Measurements from ENCODE around the gene BOLA1.
"Not testable (repeated sequence)": the region's sequence is repeated elsewhere in the genome, so short reads cannot be mapped to it uniquely, and the experiment has no call there.

The BOLA1 gene

DNA sequence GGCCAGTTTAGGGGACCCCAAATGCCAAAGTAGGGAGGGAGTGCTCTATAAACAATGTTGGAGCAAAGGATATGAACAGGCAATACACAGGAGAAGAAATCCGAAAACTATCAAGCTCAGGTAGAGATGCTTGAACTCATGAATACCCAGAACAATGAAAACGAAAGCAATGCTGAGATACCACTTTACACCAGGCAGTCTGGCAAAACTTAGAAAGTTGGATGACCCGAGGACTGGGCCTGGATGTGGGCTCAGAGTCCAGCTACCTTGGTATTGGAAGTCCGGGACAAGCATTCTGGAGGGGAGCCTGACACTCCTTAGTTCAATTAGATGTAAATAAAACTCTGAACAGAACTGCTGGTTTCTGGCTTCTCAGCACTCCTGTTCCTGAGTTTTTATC lies 26.3 kb upstream of the BOLA1 start:
- not testable (repeated sequence) for H3K9me3 ChIP-seq (ENCODE audit: control insufficient read depth in 1 of 2, low read length in 2 of 2); H3K9ac ChIP-seq (ENCODE audit: low read depth in 1 of 2, low read length in 2 of 2); H3K36me3 ChIP-seq (ENCODE audit: control insufficient read depth in 1 of 2, insufficient read depth in 2 of 2, low read length in 2 of 2); H3K27me3 ChIP-seq (ENCODE audit: control insufficient read depth in 1 of 2, insufficient read depth in 2 of 2, low read length in 2 of 2); H3K27ac ChIP-seq (ENCODE audit: low read depth, low read length); H3K4me1 ChIP-seq (ENCODE audit: control insufficient read depth in 1 of 2, insufficient read depth in 2 of 2, low read length in 2 of 2); H3K4me3 ChIP-seq (ENCODE audit: low read depth in 1 of 2, low read length in 2 of 2)

GRCh38 chr1:149877211-149877946 lies 22.0 kb upstream of the BOLA1 start:
- Histone ChIP-seq H3K4me3 (ENCODE audit: low read depth in 1 of 2, low read length in 2 of 2) (no peak overlapping the region), H3K27ac (ENCODE audit: low read depth, low read length) (no peak overlapping the region)

DNA sequence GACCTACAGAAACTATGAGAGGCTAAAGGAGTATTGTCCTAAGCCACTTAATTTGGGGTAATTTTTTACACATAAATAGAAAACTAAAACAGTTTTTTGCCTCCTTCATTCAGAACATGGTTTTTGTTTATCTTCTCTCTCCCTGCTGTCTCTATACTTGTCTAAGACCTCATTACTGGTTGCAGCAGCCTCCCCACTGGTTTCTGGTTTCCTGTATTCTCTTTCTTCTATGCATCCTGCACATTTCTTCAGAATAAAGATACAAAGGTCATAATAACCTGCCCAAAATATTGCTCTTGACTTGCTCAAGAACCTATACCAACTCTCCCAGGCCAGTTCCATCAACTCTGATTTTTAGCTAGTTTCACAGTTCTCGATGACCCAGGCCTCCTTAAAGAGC lies 19.8 kb upstream of the BOLA1 start:
- Histone ChIP-seq H3K4me1 (ENCODE audit: control insufficient read depth in 1 of 2, insufficient read depth in 2 of 2, low read length in 2 of 2) (peaks cover 2 to 6% of the 10 kb centered on the region in 2 donors), H3K27me3 (ENCODE audit: control insufficient read depth in 1 of 2, insufficient read depth in 2 of 2, low read length in 2 of 2) (no peaks in the 10 kb centered on the region), H3K9me3 (ENCODE audit: control insufficient read depth in 1 of 2, low read length in 2 of 2) (no peaks in the 10 kb centered on the region), H3K9ac (ENCODE audit: low read depth in 1 of 2, low read length in 2 of 2) (no peak overlapping the region), H3K27ac (ENCODE audit: low read depth, low read length) (no peak overlapping the region), H3K4me3 (ENCODE audit: low read depth in 1 of 2, low read length in 2 of 2) (no peak overlapping the region), H3K36me3 (ENCODE audit: control insufficient read depth in 1 of 2, insufficient read depth in 2 of 2, low read length in 2 of 2) (no peaks in the 10 kb centered on the region)

More at GRCh38 chr1:149877211-149877946, 22.0 kb upstream of the BOLA1 start:
- Histone ChIP-seq H3K9ac (ENCODE audit: low read depth in 1 of 2, low read length in 2 of 2) (no peak overlapping the region), H3K36me3 (ENCODE audit: control insufficient read depth in 1 of 2, insufficient read depth in 2 of 2, low read length in 2 of 2) (no peaks in the 10 kb centered on the region), H3K9me3 (ENCODE audit: control insufficient read depth in 1 of 2, low read length in 2 of 2) (no peaks in the 10 kb centered on the region), H3K27me3 (ENCODE audit: control insufficient read depth in 1 of 2, insufficient read depth in 2 of 2, low read length in 2 of 2) (no peaks in the 10 kb centered on the region), H3K4me1 (ENCODE audit: control insufficient read depth in 1 of 2, insufficient read depth in 2 of 2, low read length in 2 of 2) (no peaks in the 10 kb centered on the region)

DNA sequence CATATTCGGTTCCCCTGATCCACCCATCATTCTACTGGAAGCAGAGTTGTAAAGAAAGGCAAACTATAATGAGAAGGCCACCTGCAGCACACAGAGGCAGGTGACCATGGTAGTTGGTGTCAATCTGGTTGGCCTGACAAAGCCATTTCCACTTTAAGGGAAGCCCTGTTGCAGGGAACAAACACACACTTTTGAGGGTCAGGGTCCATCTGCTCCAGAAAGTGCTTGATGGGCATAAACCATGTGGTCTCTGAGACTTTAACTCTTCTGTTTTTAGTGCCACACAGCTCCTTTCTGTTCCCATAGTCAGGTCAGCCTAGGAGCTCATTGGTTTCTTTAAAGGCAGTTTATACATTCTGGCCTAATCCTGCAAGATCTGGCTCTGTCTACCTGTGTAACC lies 17.5 kb upstream of the BOLA1 start:
- no peak overlapping the region for H3K4me3 ChIP-seq (ENCODE audit: low read depth in 1 of 2, low read length in 2 of 2)
- no peak overlapping the region for H3K27ac ChIP-seq (ENCODE audit: low read depth, low read length)
- no peaks in the 10 kb centered on the region for H3K36me3 ChIP-seq (ENCODE audit: control insufficient read depth in 1 of 2, insufficient read depth in 2 of 2, low read length in 2 of 2)
- peaks cover 11 to 14% of the 10 kb centered on the region in 2 donors for H3K4me1 ChIP-seq (ENCODE audit: control insufficient read depth in 1 of 2, insufficient read depth in 2 of 2, low read length in 2 of 2)
- no peaks in the 10 kb centered on the region for H3K27me3 ChIP-seq (ENCODE audit: control insufficient read depth in 1 of 2, insufficient read depth in 2 of 2, low read length in 2 of 2)
- H3K9me3 ChIP-seq (ENCODE audit: control insufficient read depth in 1 of 2, low read length in 2 of 2), result no peaks in the 10 kb centered on the region
- H3K9ac ChIP-seq (ENCODE audit: low read depth in 1 of 2, low read length in 2 of 2), result no peak overlapping the region

DNA sequence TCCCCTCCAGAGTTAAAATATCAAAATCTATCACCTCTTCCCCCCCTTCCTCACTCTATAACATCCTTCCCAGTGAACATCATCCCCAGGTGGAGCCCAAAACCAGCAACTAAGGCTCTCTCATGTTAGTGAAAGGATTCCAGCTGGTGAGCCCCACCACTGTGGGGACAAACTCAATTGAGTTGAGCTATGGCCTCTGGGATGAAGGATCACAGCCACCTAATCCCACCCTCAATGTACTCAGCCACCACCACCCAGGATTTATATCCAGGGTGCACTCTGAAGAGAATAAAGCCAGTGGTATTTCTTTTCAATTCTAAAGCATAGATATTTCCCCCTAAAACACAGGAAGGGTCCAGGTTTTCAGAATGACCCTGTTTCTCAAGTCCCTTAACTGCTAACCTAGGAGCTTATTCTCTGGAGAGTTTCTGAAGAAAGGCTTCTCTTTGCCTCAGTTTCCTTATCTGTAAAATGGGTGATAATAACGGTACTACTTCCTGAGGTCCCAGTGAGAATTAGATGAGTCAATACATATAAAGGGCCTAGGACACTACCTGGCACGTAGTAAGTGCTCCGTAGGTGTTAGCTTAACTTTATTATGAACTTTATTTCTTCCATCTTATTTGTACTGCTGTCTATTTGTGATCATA lies 15.6 kb upstream of the BOLA1 start:
- H3K4me1 ChIP-seq (ENCODE audit: control insufficient read depth in 1 of 2, insufficient read depth in 2 of 2, low read length in 2 of 2), result peaks cover 11 to 14% of the 10 kb centered on the region in 2 donors
- H3K4me3 ChIP-seq (ENCODE audit: low read depth in 1 of 2, low read length in 2 of 2), result no peak overlapping the region
- no peak overlapping the region for H3K9ac ChIP-seq (ENCODE audit: low read depth in 1 of 2, low read length in 2 of 2)
- no peaks in the 10 kb centered on the region for H3K27me3 ChIP-seq (ENCODE audit: control insufficient read depth in 1 of 2, insufficient read depth in 2 of 2, low read length in 2 of 2)
- H3K9me3 ChIP-seq (ENCODE audit: control insufficient read depth in 1 of 2, low read length in 2 of 2), result no peaks in the 10 kb centered on the region
- no peak overlapping the region for H3K27ac ChIP-seq (ENCODE audit: low read depth, low read length)
- no peaks in the 10 kb centered on the region for H3K36me3 ChIP-seq (ENCODE audit: control insufficient read depth in 1 of 2, insufficient read depth in 2 of 2, low read length in 2 of 2)

GRCh38 chr1:149884433-149885338 lies 14.7 kb upstream of the BOLA1 start:
- no peaks in the 10 kb centered on the region for H3K36me3 ChIP-seq (ENCODE audit: control insufficient read depth in 1 of 2, insufficient read depth in 2 of 2, low read length in 2 of 2)
- H3K4me3 ChIP-seq (ENCODE audit: low read depth in 1 of 2, low read length in 2 of 2), result peak overlapping the region; percentile 75 to 76
- H3K27ac ChIP-seq (ENCODE audit: low read depth, low read length), result peak overlapping the region; percentile 57
- H3K4me1 ChIP-seq (ENCODE audit: control insufficient read depth in 1 of 2, insufficient read depth in 2 of 2, low read length in 2 of 2), result peaks cover 11 to 14% of the 10 kb centered on the region in 2 donors
- peak overlapping the region; percentile 61 to 83 for H3K9ac ChIP-seq (ENCODE audit: low read depth in 1 of 2, low read length in 2 of 2)
- no peaks in the 10 kb centered on the region for H3K9me3 ChIP-seq (ENCODE audit: control insufficient read depth in 1 of 2, low read length in 2 of 2)
- H3K27me3 ChIP-seq (ENCODE audit: control insufficient read depth in 1 of 2, insufficient read depth in 2 of 2, low read length in 2 of 2), result no peaks in the 10 kb centered on the region

DNA sequence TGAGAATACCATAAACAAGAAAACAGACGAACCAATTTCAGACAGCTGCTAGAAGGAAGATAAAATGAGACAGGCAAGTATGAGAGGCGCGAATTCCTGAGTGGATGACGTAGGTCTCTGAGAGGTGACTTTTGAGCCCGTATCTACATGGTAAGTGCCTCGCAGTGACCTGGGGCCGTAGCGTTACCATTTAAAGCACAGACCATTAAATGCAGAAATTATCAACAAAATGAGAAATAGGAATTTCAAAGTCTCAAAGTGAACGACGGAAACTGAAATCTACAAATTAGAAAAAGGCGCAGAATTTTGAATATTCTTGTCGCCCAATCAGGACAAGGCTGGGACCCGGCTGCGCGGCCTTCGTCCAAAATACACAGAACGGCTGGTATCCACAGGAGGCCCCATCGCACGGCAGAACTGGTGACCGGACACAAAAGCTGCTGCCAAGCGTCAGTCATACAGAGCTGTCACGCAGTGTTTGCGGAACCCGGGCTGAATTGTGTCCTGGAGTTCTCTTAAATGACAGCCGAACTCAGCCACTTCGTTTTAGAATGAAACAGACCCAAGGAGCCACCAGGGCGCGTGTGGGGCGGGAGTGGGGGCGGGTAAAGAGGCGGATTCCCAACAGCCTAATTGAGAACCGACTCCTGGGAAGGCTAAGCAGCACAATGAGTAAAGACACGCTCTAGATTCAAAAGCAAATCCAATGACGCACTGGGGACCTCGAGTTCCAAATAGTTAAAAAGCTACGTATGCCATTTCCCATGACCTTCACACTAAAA lies 13.8 kb upstream of the BOLA1 start:
- Histone ChIP-seq H3K9me3 (ENCODE audit: control insufficient read depth in 1 of 2, low read length in 2 of 2) (no peaks in the 10 kb centered on the region), H3K9ac (ENCODE audit: low read depth in 1 of 2, low read length in 2 of 2) (peak overlapping the region; percentile 61 to 83), H3K4me3 (ENCODE audit: low read depth in 1 of 2, low read length in 2 of 2) (peak overlapping the region; percentile 75 to 76), H3K27ac (ENCODE audit: low read depth, low read length) (peak overlapping the region; percentile 93), H3K36me3 (ENCODE audit: control insufficient read depth in 1 of 2, insufficient read depth in 2 of 2, low read length in 2 of 2) (no peaks in the 10 kb centered on the region), H3K4me1 (ENCODE audit: control insufficient read depth in 1 of 2, insufficient read depth in 2 of 2, low read length in 2 of 2) (peaks cover 11 to 14% of the 10 kb centered on the region in 2 donors), H3K27me3 (ENCODE audit: control insufficient read depth in 1 of 2, insufficient read depth in 2 of 2, low read length in 2 of 2) (no peaks in the 10 kb centered on the region)

- H3K27me3 ChIP-seq (ENCODE audit: control insufficient read depth in 1 of 2, insufficient read depth in 2 of 2, low read length in 2 of 2); H3K9me3 ChIP-seq (ENCODE audit: control insufficient read depth in 1 of 2, low read length in 2 of 2); H3K36me3 ChIP-seq (ENCODE audit: control insufficient read depth in 1 of 2, insufficient read depth in 2 of 2, low read length in 2 of 2): not testable (repeated sequence)
- peaks cover 11 to 14% of the 10 kb centered on the region in 2 donors for H3K4me1 ChIP-seq (ENCODE audit: control insufficient read depth in 1 of 2, insufficient read depth in 2 of 2, low read length in 2 of 2)
- H3K27ac ChIP-seq (ENCODE audit: low read depth, low read length), result peak overlapping the region; percentile 93
- H3K4me3 ChIP-seq (ENCODE audit: low read depth in 1 of 2, low read length in 2 of 2), result peak overlapping the region; percentile 75 to 76
- H3K9ac ChIP-seq (ENCODE audit: low read depth in 1 of 2, low read length in 2 of 2), result peak overlapping the region; percentile 61 to 83
Measured at GRCh38 chr1:149886121-149886395, 13.3 kb upstream of the BOLA1 start.

DNA sequence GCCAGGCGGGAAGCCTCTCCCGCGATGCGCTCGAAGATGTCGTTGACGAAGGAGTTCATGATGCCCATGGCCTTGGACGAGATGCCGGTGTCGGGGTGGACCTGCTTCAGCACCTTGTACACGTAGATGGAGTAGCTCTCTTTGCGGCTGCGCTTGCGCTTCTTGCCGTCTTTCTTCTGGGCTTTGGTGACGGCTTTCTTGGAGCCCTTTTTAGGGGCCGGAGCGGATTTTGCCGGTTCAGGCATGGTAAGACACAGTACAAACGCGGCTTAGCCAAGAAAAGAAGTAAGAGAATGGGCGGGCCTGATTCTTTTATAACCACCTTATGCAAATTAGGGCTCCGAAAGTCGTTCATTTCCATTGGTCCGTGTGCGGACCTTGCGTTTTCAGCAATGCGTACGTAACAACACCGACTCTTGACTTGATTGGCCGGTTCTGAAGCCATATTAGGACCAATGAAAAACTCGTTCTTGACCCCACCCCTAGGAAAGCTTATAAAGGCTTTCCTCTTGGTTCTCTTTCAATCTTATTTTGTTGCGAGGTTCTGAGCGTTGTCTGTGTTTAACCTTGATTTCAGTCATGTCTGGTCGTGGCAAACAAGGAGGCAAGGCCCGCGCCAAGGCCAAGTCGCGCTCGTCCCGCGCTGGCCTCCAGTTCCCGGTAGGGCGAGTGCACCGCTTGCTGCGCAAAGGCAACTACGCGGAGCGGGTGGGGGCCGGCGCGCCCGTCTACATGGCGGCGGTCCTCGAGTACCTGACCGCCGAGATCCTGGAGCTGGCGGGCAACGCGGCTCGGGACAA lies 12.8 kb upstream of the BOLA1 start:
- Histone ChIP-seq H3K9me3 (ENCODE audit: control insufficient read depth in 1 of 2, low read length in 2 of 2) (no peaks in the 10 kb centered on the region), H3K36me3 (ENCODE audit: control insufficient read depth in 1 of 2, insufficient read depth in 2 of 2, low read length in 2 of 2) (no peaks in the 10 kb centered on the region), H3K4me1 (ENCODE audit: control insufficient read depth in 1 of 2, insufficient read depth in 2 of 2, low read length in 2 of 2) (peaks cover 11 to 14% of the 10 kb centered on the region in 2 donors), H3K9ac (ENCODE audit: low read depth in 1 of 2, low read length in 2 of 2) (peak overlapping the region; percentile 61 to 88), H3K4me3 (ENCODE audit: low read depth in 1 of 2, low read length in 2 of 2) (peak overlapping the region; percentile 75 to 80), H3K27me3 (ENCODE audit: control insufficient read depth in 1 of 2, insufficient read depth in 2 of 2, low read length in 2 of 2) (no peaks in the 10 kb centered on the region), H3K27ac (ENCODE audit: low read depth, low read length) (peak overlapping the region; percentile 99)
